22Rv1 (cell line): ENCODE measurements around the gene C4orf54.

ENCODE experiments used
- H3K27ac ChIP-seq: fragments of 450-650 bp; 2 replicates; pipeline ENCODE4 v1.5.1; 2017
- ZFX ChIP-seq: fragments of 450-650 bp; IDR thresholded peaks from 2 replicates; pipeline ENCODE4 v1.6.1; 2017; ENCODE audit warnings: antibody characterized with exemption, borderline replicate concordance
- TF ChIP-seq, protein P1 (sequence below): fragments of 450-650 bp; IDR thresholded peaks from 2 replicates; pipeline ENCODE4 v1.5.1; 2017; ENCODE audit warnings: mild to moderate bottlenecking

The C4orf54 gene

DNA sequence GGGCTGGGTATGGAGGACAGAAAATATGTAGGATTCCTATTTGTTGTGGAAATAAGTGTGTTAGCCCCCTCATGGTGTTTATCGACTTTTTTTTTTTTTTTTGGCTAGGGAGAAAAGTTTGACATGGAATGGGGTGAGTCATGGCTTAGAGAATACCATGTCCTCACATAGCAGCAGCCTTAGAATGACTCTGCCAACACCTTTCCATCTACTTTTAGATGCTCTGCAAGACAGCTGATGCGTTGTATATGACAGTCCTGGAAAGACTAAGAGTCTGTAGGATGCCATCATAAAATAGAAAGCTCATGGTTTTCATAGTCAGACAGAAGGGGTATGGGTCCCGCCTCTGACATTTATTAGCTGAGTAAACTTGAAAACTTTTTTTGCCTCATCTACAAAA lies 45.3 kb downstream of the C4orf54 start:
- TF ChIP-seq, protein P1, sequence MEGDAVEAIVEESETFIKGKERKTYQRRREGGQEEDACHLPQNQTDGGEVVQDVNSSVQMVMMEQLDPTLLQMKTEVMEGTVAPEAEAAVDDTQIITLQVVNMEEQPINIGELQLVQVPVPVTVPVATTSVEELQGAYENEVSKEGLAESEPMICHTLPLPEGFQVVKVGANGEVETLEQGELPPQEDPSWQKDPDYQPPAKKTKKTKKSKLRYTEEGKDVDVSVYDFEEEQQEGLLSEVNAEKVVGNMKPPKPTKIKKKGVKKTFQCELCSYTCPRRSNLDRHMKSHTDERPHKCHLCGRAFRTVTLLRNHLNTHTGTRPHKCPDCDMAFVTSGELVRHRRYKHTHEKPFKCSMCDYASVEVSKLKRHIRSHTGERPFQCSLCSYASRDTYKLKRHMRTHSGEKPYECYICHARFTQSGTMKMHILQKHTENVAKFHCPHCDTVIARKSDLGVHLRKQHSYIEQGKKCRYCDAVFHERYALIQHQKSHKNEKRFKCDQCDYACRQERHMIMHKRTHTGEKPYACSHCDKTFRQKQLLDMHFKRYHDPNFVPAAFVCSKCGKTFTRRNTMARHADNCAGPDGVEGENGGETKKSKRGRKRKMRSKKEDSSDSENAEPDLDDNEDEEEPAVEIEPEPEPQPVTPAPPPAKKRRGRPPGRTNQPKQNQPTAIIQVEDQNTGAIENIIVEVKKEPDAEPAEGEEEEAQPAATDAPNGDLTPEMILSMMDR: no peak
- H3K27ac ChIP-seq: no peak overlapping the region

DNA sequence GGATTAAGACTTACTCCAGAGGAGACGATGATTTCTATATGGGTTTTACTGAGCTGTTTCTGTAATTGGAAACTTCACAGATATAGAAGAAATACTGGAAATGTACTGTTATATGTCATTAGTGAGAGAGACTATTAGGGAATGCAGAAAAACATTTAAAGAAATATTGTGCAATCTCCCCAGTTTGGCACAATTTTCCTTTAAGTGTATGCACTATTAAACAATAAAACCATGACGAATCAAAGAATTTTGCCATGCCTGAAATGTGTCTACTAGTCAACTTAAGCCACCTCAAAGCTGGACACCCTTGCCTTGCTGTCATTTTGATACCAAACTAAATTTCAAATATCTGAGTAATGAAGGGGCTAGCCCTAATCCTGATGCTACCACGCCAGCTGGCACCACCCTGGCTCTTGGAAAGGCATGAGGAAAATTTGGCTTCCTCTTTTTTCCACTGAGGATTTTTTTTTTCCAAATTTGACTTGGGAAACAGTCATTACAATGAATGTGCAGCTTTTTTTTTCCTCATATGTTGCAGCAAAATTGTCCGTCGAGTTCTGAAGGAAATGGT lies 46.9 kb downstream of the C4orf54 start:
- TF ChIP-seq, protein P1: no peak
- TF ChIP-seq ZFX: no peak
- no peak overlapping the region for H3K27ac ChIP-seq

DNA sequence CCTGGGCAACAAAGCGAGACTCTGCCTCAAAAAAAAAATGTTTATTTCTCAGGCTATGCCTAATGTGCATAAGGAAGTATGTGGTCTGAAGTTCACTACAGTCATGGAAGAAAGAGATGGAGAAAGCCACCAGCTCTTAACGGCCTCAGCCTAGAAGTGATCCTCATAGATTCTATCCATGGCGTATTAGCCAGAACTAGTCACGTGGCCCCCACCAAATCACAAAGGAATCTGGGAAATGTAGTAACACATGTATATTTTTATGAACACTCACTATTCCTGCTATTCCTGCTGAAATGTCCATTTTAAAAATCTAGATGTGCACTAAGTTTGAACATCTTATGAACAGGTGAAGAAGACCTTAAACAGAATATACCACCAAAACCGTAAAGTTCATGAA lies 49.2 kb downstream of the C4orf54 start:
- no peak for TF ChIP-seq ZFX
- TF ChIP-seq, protein P1: no peak
- no peak overlapping the region for H3K27ac ChIP-seq
